Right ventricle myocardium inferior (tissue), 1 donor: ENCODE data around the gene GP9. TPM values are rescaled to one million over a fixed set of nuclear protein-coding genes. Genes with fewer than 3 reads are reported as not detected.
"Not testable (repeated sequence)": the region's sequence is repeated elsewhere in the genome, so short reads cannot be mapped to it uniquely, and the experiment has no call there.

Experiments
- ATAC-seq: fragments of 200-7000 bp; cut with Tn5 transposase; one replicate; pipeline ENCODE4 v1.9.1; 2020; ENCODE audit warnings: mild to moderate bottlenecking, moderate library complexity
- DNase-seq: peaks from one replicate; pipeline ENCODE4 v3.0.0; 2021; ENCODE audit errors: missing footprints
- intact Hi-C: fragments of 100-400 bp; cut with DNase I; formaldehyde crosslinking; loops from one replicate; pipeline ENCODE4 v1.11.0; 2022
- total RNA-seq: library from RNA; stranded (reverse); fragmentation: NEBNext Ultra II Directional; extraction: Animal tissue kit (Norgen Biotek cat#: 25700); gene quantifications from one replicate; pipeline ENCODE4 v1.2.1, GENCODE V29; 2021
- donor health status: DM: no; HTN: yes; CAD: no; lungs with severe emphysema.

The GP9 gene
- total RNA-seq, 1 donor from 2014 or later = not detected

- DNase-seq = peak; percentile 21
- intact Hi-C loops = no loop called here
- no peak for ATAC-seq
These were observed 3.4 kb downstream of the GP9 start for GRCh38 chr3:129063841-129064482.

- peak; percentile 39 for DNase-seq
- intact Hi-C loops = no loop called here
- ATAC-seq = no peak
These were observed 4.6 kb downstream of the GP9 start for GRCh38 chr3:129065016-129065719.

GRCh38 chr3:129065720-129066073 lies 5.1 kb downstream of the GP9 start:
- ATAC-seq (no peak), DNase-seq (peak; percentile 11)
- intact Hi-C loops = no loop called here

- intact Hi-C loops = not testable (repeated sequence)
These were observed 7.1 kb downstream of the GP9 start for GRCh38 chr3:129067719-129068118.

GRCh38 chr3:129068291-129068886 lies 7.8 kb downstream of the GP9 start:
- intact Hi-C loops = no loop called here
- DNase-seq = peak; percentile 66
- ATAC-seq = peak; percentile 44

More at GRCh38 chr3:129067719-129068118, 7.1 kb downstream of the GP9 start:
- DNase-seq, ATAC-seq: not testable (repeated sequence)

GRCh38 chr3:129069313-129070085 lies 8.9 kb downstream of the GP9 start:
- peak; percentile 9 for DNase-seq
- ATAC-seq, intact Hi-C loops: not testable (repeated sequence)

- ATAC-seq (no peak), DNase-seq (no peak)
- intact Hi-C loops = no loop called here
These were observed 9.7 kb downstream of the GP9 start for GRCh38 chr3:129070086-129070885.

GRCh38 chr3:129077222-129077621 lies 16.6 kb downstream of the GP9 start:
- ATAC-seq = no peak
- peak; percentile 15 for DNase-seq
- intact Hi-C loops = no loop called here

GRCh38 chr3:129078510-129078909 lies 17.9 kb downstream of the GP9 start:
- intact Hi-C loops = no loop called here
- DNase-seq = peak; percentile 32
- no peak for ATAC-seq

GRCh38 chr3:129081503-129081902 lies 20.9 kb downstream of the GP9 start:
- ATAC-seq = no peak
- DNase-seq = no peak
- intact Hi-C loops = loop anchor here (10.0 kb wide), 1 partner anchor 107 kb away; no protein-coding TSS in a partner anchor

- DNase-seq (peak; percentile 67), ATAC-seq (no peak)
These were observed 21.4 kb downstream of the GP9 start for GRCh38 chr3:129082026-129082425.

GRCh38 chr3:129084501-129084900 lies 23.9 kb downstream of the GP9 start:
- DNase-seq = peak; percentile 13
- ATAC-seq = no peak
- intact Hi-C loops = loop anchor here (10.0 kb wide), 1 partner anchor 110 kb away; no protein-coding TSS in a partner anchor

More at GRCh38 chr3:129082026-129082425, 21.4 kb downstream of the GP9 start:
- intact Hi-C loops = loop anchor here (10.0 kb wide), 1 partner anchor 107 kb away; no protein-coding TSS in a partner anchor

GRCh38 chr3:129085165-129085715 lies 24.7 kb downstream of the GP9 start:
- ATAC-seq = no peak
- peak; percentile 45 for DNase-seq
- intact Hi-C loops = loop anchor here (10.0 kb wide), 1 partner anchor 110 kb away; no protein-coding TSS in a partner anchor

GRCh38 chr3:129085818-129086217 lies 25.2 kb downstream of the GP9 start:
- intact Hi-C loops = loop anchor here (10.0 kb wide), 1 partner anchor 111 kb away; no protein-coding TSS in a partner anchor
- DNase-seq = peak; percentile 35
- no peak for ATAC-seq

- intact Hi-C loops = loop anchor here (10.0 kb wide), 1 partner anchor 112 kb away; no protein-coding TSS in a partner anchor
- peak; percentile 37 for ATAC-seq
- DNase-seq = peak; percentile 64
These were observed 26.6 kb downstream of the GP9 start for GRCh38 chr3:129087138-129087702.

- ATAC-seq = peak; percentile 90
- DNase-seq = peak; percentile 41
- intact Hi-C loops = loop anchor here (10.0 kb wide), 1 partner anchor 113 kb away; no protein-coding TSS in a partner anchor
These were observed 27.3 kb downstream of the GP9 start for GRCh38 chr3:129087904-129088303.

- peak; percentile 44 for ATAC-seq
- DNase-seq = not testable (repeated sequence)
- intact Hi-C loops = loop anchor here (10.0 kb wide), 1 partner anchor 114 kb away; no protein-coding TSS in a partner anchor
These were observed 27.7 kb downstream of the GP9 start for GRCh38 chr3:129088312-129088711.
